Calu3 (cell line): Measurements from ENCODE around the gene YY2. TPM values are rescaled to one million over a fixed set of nuclear protein-coding genes. Genes with fewer than 3 reads are reported as not detected.
"Not testable (repeated sequence)": the region's sequence is repeated elsewhere in the genome, so short reads cannot be mapped to it uniquely, and the experiment has no call there.

Experiments
- BruUV-seq: library from RNA; stranded (reverse); fragments of 400-500 nt; replicated peaks from 2 replicates; lab custom pipeline; 2021; lab: Mats Ljungman, UMichigan
- CTCF ChIA-PET: fragments of 300-600 bp; sonication (Branson Sonifier 250); formaldehyde crosslinking; loops from one replicate; lab custom pipeline; 2022; ENCODE audit warnings: antibody characterized with exemption; lab: Charles Lee
- DNase-seq: peaks from one replicate; pipeline ENCODE4 v3.0.0; 2022
- H3K27ac Mint-ChIP-seq: one replicate; pipeline ENCODE4 v1.8.0; 2022; ENCODE audit warnings: mixed read lengths; ENCODE audit not compliant: unreplicated experiment
- H3K27me3 Mint-ChIP-seq: one replicate; pipeline ENCODE4 v1.8.0; 2022; ENCODE audit warnings: mixed read lengths; ENCODE audit not compliant: unreplicated experiment
- H3K36me3 Mint-ChIP-seq: one replicate; pipeline ENCODE4 v1.8.0; 2022; ENCODE audit warnings: mild to moderate bottlenecking, moderate library complexity, mixed read lengths; ENCODE audit not compliant: insufficient read depth, unreplicated experiment
- H3K4me1 Mint-ChIP-seq: one replicate; pipeline ENCODE4 v1.8.0; 2022; ENCODE audit warnings: mild to moderate bottlenecking, low read depth, mixed read lengths; ENCODE audit not compliant: unreplicated experiment
- H3K4me3 Mint-ChIP-seq: one replicate; pipeline ENCODE4 v1.8.0; 2022; ENCODE audit warnings: mild to moderate bottlenecking, low read depth, moderate library complexity, mixed read lengths; ENCODE audit not compliant: unreplicated experiment
- H3K9me3 Mint-ChIP-seq: one replicate; pipeline ENCODE4 v1.8.0; 2022; ENCODE audit warnings: low read depth, mixed read lengths; ENCODE audit not compliant: unreplicated experiment
- intact Hi-C: fragments of 100-400 bp; cut with micrococcal nuclease; formaldehyde crosslinking; loops from one replicate; pipeline ENCODE4 v1.10.0; 2022; ENCODE audit not compliant: unreplicated experiment
- total RNA-seq: library from RNA; stranded (reverse); gene quantifications from 2 replicates; pipeline ENCODE4 v1.2.3, GENCODE V29; 2022
- TF ChIP-seq, protein P1 (sequence below): fragments of 200-600 bp; IDR thresholded peaks from one replicate; pipeline ENCODE4 v1.8.0; 2022; ENCODE audit warnings: antibody characterized with exemption; ENCODE audit not compliant: unreplicated experiment

The YY2 gene
- total RNA-seq, 1 experiment from 2014 or later, result 4.7 TPM

DNA sequence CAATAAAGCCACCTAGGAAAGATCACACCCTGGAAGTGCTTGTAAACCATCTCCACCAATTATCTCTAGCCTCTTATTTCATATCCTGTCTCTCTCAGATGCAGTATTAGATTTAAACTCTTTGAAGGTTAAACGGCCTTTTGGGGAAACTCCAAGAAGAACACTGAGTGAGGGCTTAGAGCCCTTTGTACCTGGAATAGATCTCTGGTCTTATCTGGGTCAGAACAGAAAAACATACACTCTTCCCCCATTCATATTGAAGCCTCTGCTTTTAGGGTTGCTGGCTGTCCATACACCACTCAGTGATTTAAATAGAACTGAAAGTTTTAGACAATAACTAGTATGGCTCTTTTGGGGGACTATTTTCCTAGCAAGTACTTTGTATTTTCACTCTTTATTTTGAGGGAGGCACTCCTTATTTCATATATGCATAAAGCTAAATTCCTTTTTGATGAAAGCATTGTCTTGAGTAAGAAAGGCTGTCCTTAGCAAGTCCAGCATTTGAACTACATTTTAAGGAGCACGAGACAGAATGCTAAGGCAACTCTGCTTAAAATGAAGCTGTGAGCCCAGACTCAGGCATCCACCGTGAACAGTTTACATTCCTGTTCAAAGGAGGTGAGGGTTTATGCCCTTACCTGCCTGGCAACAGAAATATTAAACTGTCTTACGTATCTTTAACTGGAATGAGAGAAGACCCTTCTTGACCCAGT, 17.4 kb downstream of the YY2 start:
- Mint-ChIP-seq H3K27ac (no peak overlapping the region), H3K4me3 (no peak overlapping the region), H3K27me3 (no peaks in the 10 kb centered on the region), H3K36me3 (no peaks in the 10 kb centered on the region), H3K9me3 (no peaks in the 10 kb centered on the region), H3K4me1 (no peaks in the 10 kb centered on the region)
- TF ChIP-seq, protein P1, sequence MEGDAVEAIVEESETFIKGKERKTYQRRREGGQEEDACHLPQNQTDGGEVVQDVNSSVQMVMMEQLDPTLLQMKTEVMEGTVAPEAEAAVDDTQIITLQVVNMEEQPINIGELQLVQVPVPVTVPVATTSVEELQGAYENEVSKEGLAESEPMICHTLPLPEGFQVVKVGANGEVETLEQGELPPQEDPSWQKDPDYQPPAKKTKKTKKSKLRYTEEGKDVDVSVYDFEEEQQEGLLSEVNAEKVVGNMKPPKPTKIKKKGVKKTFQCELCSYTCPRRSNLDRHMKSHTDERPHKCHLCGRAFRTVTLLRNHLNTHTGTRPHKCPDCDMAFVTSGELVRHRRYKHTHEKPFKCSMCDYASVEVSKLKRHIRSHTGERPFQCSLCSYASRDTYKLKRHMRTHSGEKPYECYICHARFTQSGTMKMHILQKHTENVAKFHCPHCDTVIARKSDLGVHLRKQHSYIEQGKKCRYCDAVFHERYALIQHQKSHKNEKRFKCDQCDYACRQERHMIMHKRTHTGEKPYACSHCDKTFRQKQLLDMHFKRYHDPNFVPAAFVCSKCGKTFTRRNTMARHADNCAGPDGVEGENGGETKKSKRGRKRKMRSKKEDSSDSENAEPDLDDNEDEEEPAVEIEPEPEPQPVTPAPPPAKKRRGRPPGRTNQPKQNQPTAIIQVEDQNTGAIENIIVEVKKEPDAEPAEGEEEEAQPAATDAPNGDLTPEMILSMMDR, result no peak
- BruUV-seq, result no TSS peak
- CTCF ChIA-PET, result no interaction called here
- no peak for DNase-seq
- intact Hi-C loops, result no loop called here

DNA sequence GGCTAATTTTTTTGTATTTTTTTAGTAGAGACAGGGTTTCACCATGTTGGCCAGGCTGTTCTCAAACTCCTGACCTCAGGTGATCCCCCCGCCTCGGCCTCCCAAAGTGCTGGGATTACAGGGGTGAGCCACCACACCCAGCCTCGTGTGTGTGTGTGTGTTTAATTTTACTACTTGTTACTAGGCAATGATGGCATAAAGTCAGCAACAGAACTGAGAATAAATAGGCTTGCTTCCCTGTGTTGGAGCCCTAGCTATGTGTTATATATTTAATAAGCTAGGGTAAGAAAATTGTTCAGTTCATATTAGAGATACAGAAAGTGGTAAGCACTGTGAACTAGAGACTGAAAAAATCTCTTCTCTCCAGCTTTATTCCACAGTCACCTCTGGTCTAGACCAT, 18.4 kb downstream of the YY2 start:
- H3K27ac Mint-ChIP-seq, BruUV-seq, intact Hi-C loops, DNase-seq, H3K4me3 Mint-ChIP-seq, H3K27me3 Mint-ChIP-seq, H3K4me1 Mint-ChIP-seq, CTCF ChIA-PET, H3K36me3 Mint-ChIP-seq, H3K9me3 Mint-ChIP-seq: not testable (repeated sequence)

DNA sequence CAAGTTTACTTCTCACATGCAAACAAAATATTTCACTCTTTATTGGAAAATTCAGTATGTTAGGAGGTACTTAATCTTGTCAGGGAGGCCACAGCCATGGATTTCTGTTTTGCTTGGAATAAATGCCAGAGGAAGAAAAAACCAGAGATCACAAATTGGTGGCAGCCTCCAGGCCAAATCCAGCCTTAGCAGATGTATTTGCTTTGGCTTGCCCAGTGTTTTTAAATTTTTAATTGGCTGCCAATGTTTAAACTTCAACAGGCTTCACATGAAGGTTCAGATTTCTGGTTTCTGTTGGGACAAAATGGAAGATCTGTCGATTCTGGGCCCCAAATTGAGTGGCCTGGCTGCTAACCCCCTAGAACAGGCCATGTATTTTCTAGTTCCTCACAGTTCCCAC, 19.2 kb downstream of the YY2 start:
- CTCF ChIA-PET, result no interaction called here
- H3K27me3 Mint-ChIP-seq, result no peaks in the 10 kb centered on the region
- H3K27ac Mint-ChIP-seq, result no peak overlapping the region
- H3K9me3 Mint-ChIP-seq, result no peaks in the 10 kb centered on the region
- no peaks in the 10 kb centered on the region for H3K4me1 Mint-ChIP-seq
- no peak for DNase-seq
- intact Hi-C loops, result no loop called here
- TF ChIP-seq, protein P1, result no peak
- H3K4me3 Mint-ChIP-seq, result no peak overlapping the region
- H3K36me3 Mint-ChIP-seq, result no peaks in the 10 kb centered on the region
- BruUV-seq, result no TSS peak

DNA sequence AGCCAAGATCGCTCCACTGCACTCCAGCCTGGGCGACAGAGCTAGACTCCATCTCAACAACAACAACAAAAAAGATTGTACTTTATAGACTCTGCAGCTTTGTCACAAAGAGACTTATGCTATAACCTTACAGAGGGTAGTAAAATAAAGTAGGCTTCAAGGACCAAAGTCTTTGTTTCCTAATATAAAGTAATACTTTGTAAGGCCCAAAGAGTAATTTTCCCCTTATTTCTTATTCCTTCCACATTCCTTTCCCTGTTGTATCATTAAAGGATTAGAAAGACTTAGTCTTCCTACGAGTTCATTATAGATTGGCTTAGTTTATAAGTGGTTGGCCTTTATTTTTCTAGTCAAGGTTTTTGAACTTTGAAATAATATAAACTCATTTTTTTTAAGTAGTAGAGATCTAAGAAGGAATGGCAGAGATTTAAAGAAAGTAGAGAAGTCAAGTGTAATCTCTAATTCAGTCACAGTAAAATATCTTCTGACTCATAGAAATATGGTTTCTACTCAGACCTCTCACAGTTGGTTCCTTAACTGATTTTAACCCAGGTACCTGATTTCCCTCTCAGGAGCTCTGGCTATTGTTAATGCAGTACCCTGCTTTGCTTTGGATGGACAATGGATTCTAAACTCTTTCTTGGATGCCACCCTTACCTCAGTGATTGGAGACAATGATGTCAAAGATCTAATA, 26.2 kb downstream of the YY2 start:
- DNase-seq, result no peak
- no peaks in the 10 kb centered on the region for H3K9me3 Mint-ChIP-seq
- TF ChIP-seq, protein P1, result no peak
- H3K27ac Mint-ChIP-seq, result no peak overlapping the region
- CTCF ChIA-PET, result no interaction called here
- H3K36me3 Mint-ChIP-seq, result no peaks in the 10 kb centered on the region
- no peaks in the 10 kb centered on the region for H3K27me3 Mint-ChIP-seq
- H3K4me1 Mint-ChIP-seq, result no peaks in the 10 kb centered on the region
- H3K4me3 Mint-ChIP-seq, result no peak overlapping the region
- intact Hi-C loops, result no loop called here
- no TSS peak for BruUV-seq

DNA sequence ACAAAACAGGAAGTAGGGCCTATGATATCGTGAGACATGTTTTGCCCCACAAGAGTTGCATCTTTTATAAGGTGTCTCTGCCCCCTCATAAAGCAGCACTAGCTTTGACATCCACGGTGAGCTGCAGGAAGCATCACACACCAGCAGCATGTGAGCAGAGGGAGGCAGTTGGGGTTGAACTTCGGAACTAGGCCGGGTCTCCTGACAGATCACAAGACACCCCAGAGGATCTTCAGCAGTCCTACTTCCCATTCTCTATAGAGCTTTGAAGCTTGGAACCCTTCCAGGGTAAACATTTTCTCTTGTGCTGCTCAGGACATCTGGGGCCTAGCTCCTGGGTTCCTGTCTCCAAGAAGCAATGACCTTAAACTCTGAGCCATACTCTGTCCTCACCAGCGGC, 27.5 kb downstream of the YY2 start:
- Mint-ChIP-seq H3K27me3 (no peaks in the 10 kb centered on the region), H3K4me3 (no peak overlapping the region), H3K27ac (no peak overlapping the region), H3K4me1 (no peaks in the 10 kb centered on the region), H3K9me3 (no peaks in the 10 kb centered on the region), H3K36me3 (no peaks in the 10 kb centered on the region)
- intact Hi-C loops, result no loop called here
- TSS peak; percentile 42 for BruUV-seq
- TF ChIP-seq, protein P1, result no peak
- DNase-seq, result no peak
- CTCF ChIA-PET, result interaction anchor here (0.6 kb wide), 1 partner anchor 14 kb away, joined by 3 read pairs; no protein-coding TSS in a partner anchor
